ENCODE data around the gene JAZF1.
A peak's percentile ranks its signal among the peaks of the same experiment; 100 is the strongest.

Gene JAZF1

DNA sequence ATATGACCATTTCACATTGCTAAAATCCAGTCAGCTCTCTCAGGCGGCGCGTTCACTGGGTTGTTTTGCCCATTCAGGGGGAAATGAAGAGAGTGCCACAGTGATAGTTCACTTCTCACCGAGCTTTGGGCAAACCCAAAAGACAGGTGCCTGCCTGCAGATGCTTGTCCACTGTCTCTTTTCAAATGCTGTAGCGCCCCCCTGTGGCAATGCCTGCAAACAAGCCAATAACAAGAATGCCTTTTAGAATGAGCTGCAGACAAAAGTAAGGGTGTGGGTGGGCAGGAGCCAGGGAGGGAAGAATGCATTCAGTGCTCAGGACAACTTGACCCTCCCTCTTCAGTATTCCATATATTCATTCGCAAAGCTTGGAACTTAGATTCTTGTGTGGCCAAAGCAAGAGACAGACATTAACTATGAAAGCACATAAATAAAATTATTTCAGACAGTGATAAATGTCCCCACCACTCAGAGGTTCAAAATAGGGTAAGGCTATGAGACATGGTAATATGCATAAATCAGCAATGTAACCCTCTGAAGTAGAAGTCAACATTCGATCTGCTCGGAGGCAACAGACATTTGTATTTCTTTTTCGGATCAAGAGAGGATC, 86.9 kb downstream of the JAZF1 start:
- H3K4me1 Mint-ChIP-seq = peaks cover 20% of the 10 kb centered on the region
- H3K9me3 Mint-ChIP-seq = no peaks in the 10 kb centered on the region
- H3K36me3 Mint-ChIP-seq = no peaks in the 10 kb centered on the region
- H3K4me3 Mint-ChIP-seq = no peak overlapping the region
- no peak overlapping the region for H3K27ac Mint-ChIP-seq
- DNase-seq (ENCODE audit: low spot score in 2 of 2) = peak; percentile 56 to 87
- peak; percentile 56 for ATAC-seq

- ATAC-seq (no peak), DNase-seq (ENCODE audit: low spot score in 2 of 2) (no peak)
- Mint-ChIP-seq H3K4me3 (no peak overlapping the region), H3K27ac (no peak overlapping the region), H3K4me1 (peaks cover 25% of the 10 kb centered on the region), H3K36me3 (no peaks in the 10 kb centered on the region), H3K9me3 (no peaks in the 10 kb centered on the region)
Observed at GRCh38 chr7:28091190-28091589, 89.4 kb downstream of the JAZF1 start.

DNA sequence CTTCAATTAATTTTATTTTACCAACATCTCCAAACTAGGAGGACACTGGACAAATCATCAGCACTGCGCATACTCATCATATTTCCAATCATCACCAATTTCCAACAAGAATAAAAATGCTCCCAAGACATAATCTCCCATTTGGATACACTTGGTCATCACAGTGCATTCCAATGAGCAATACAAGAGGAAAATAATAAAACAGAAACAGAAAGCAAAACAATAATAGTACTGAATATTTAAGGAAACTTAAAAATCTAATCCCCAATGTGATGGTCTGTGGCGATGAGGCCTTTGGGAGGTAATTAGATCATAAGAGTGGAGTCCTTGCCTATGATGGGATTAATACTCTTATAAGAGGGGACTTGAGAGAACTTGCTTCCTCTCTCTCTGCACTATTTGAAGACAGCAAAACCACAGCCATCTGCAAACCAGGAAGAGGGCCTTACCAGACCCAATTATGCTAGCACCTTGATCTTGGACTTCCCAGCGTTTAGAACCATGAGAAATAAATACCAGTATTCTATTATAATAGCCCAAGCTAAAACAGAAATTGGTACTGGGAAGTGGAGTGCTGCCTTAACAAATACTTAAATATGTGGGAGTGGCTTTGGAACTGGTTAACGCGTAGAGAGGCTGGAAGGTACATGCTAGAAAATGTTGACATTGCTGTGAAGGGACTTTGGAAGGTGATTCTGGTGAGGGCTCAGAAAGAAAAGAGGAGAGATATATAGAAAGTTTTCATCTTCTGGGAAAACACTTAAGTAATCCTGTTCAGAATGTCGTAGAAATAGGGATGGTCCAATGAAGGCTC, 91.5 kb downstream of the JAZF1 start:
- no peaks in the 10 kb centered on the region for H3K36me3 Mint-ChIP-seq
- H3K4me3 Mint-ChIP-seq = no peak overlapping the region
- no peak for ATAC-seq
- H3K27ac Mint-ChIP-seq = peak overlapping the region; percentile 7
- no peaks in the 10 kb centered on the region for H3K9me3 Mint-ChIP-seq
- peaks cover 19% of the 10 kb centered on the region for H3K4me1 Mint-ChIP-seq
- no peak for DNase-seq (ENCODE audit: low spot score in 2 of 2)

DNA sequence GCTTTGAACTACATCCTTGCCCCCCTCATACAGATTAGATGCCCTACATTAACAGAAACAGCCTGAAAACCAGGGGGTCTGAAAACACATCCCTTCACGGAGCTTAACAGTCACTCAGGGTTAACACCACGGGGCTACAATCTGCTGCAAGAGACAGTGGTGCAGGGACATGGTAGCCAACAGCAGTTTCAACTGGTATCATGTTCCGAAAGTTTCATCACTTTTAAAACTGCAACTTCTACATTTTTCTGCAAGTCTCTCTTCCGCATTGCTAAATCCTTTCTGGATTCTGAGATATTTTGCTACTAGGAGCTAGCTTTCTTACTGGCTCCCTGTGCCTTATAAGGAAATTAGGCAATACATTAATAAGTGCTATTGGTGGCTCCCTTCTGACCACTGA, 92.6 kb downstream of the JAZF1 start:
- no peaks in the 10 kb centered on the region for H3K36me3 Mint-ChIP-seq

GRCh38 chr7:28086198-28086597, 94.4 kb downstream of the JAZF1 start:
- Mint-ChIP-seq H3K4me3 (no peak overlapping the region), H3K27ac (no peak overlapping the region), H3K36me3 (no peaks in the 10 kb centered on the region), H3K9me3 (no peaks in the 10 kb centered on the region), H3K4me1 (peaks cover 35% of the 10 kb centered on the region)
- ATAC-seq (no peak), DNase-seq (ENCODE audit: low spot score in 2 of 2) (no peak)

More for the DNA sequence above, 92.6 kb downstream of the JAZF1 start:
- H3K4me1 Mint-ChIP-seq = peaks cover 25% of the 10 kb centered on the region
- ATAC-seq (no peak), DNase-seq (ENCODE audit: low spot score in 2 of 2) (no peak)
- H3K27ac Mint-ChIP-seq = no peak overlapping the region
- H3K4me3 Mint-ChIP-seq = no peak overlapping the region
- no peaks in the 10 kb centered on the region for H3K9me3 Mint-ChIP-seq

DNA sequence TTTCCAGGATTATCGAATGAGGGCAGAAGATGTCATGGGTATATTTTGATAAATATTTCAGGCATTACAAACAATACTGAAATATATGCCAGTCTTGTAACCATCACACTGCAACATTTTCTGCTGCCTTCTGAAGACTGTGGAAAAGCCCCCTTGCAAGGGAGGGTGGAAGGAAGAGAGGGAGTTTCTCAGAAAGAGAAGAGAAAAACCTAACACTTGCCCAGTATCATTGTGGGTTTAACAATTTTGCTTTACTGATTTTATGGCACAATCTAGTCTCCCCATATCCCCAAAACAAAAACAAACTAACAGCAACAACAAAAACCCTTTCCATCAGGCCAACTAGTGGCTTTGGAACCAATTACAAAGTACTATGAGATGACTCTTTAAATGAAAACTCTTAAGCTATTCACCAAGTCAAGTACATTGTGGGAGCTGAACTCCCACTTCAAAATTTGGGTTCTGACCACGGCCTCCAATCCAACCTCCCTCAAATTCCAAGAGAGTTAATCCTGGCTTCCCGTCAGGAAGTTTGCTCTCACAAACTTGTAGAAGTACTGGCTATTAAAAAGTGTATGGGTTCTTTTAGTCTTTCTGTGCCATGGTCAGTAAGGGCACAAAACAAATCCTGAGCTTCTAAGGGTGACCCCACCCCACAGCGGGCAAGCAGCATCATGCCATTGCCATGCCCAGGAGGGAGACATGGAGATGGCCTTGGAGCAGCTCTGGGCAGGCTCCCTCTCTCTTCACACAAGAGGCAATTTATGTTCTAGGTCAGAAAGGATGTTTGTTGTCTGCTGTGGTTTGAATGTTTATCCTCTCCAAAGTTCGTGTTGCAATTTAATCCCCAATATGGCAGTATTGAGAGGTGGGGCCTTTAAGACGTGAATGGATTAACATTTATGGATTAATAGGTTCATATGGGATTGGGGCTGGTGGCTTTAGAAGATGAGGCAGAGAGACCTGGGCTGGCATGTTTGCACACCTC, 96.3 kb downstream of the JAZF1 start:
- peaks cover 41% of the 10 kb centered on the region for H3K4me1 Mint-ChIP-seq
- no peak overlapping the region for H3K4me3 Mint-ChIP-seq
- H3K9me3 Mint-ChIP-seq = no peaks in the 10 kb centered on the region
- no peak overlapping the region for H3K27ac Mint-ChIP-seq
- no peaks in the 10 kb centered on the region for H3K36me3 Mint-ChIP-seq
- ATAC-seq (no peak), DNase-seq (ENCODE audit: low spot score in 2 of 2) (no peak)

GRCh38 chr7:28083164-28083997, 97.2 kb downstream of the JAZF1 start:
- ATAC-seq (peak; percentile 36), DNase-seq (ENCODE audit: low spot score in 2 of 2) (no peak)
- H3K36me3 Mint-ChIP-seq = no peaks in the 10 kb centered on the region
- no peaks in the 10 kb centered on the region for H3K9me3 Mint-ChIP-seq
- no peak overlapping the region for H3K4me3 Mint-ChIP-seq
- H3K4me1 Mint-ChIP-seq = peaks cover 32% of the 10 kb centered on the region
- H3K27ac Mint-ChIP-seq = no peak overlapping the region

DNA sequence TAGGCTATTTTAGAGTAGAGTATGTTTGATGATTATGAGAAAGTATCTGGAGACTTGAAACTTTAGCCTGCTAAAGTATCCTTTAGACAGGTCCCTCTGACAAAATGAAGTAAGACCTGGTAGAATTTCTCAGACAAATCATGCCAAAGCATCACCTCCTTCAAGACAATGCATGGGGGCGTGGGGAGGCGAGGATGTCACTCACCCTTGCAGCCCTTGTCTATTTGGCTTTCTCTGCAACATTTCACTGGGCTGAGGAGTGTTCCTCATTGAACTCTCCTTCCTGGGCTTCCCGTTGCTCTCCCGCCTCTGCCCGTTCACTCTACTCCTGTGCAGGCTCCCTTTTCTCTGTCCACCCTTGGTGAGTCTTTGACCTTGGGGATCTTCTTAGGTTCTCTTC, 98.5 kb downstream of the JAZF1 start:
- Mint-ChIP-seq H3K9me3 (no peaks in the 10 kb centered on the region), H3K4me1 (peaks cover 30% of the 10 kb centered on the region), H3K36me3 (no peaks in the 10 kb centered on the region), H3K4me3 (no peak overlapping the region), H3K27ac (no peak overlapping the region)
- no peak for ATAC-seq
- no peak for DNase-seq (ENCODE audit: low spot score in 2 of 2)

GRCh38 chr7:28081016-28081415, 99.6 kb downstream of the JAZF1 start:
- peaks cover 30% of the 10 kb centered on the region for H3K4me1 Mint-ChIP-seq
- peak overlapping the region; percentile 61 for H3K27ac Mint-ChIP-seq

GRCh38 chr7:28078036-28078901, 102.3 kb downstream of the JAZF1 start:
- H3K36me3 Mint-ChIP-seq = no peaks in the 10 kb centered on the region
- H3K27ac Mint-ChIP-seq = no peak overlapping the region
- peak; percentile 69 for ATAC-seq
- no peaks in the 10 kb centered on the region for H3K9me3 Mint-ChIP-seq
- peaks cover 30% of the 10 kb centered on the region for H3K4me1 Mint-ChIP-seq
- DNase-seq (ENCODE audit: low spot score in 2 of 2) = peak; percentile 47 to 71
- no peak overlapping the region for H3K4me3 Mint-ChIP-seq

More at GRCh38 chr7:28081016-28081415, 99.6 kb downstream of the JAZF1 start:
- Mint-ChIP-seq H3K4me3 (no peak overlapping the region), H3K9me3 (no peaks in the 10 kb centered on the region), H3K36me3 (no peaks in the 10 kb centered on the region)
- ATAC-seq (no peak), DNase-seq (ENCODE audit: low spot score in 2 of 2) (no peak)

GRCh38 chr7:28077616-28078015, 103.0 kb downstream of the JAZF1 start:
- H3K36me3 Mint-ChIP-seq = no peaks in the 10 kb centered on the region
- H3K4me1 Mint-ChIP-seq = peaks cover 30% of the 10 kb centered on the region
- no peaks in the 10 kb centered on the region for H3K9me3 Mint-ChIP-seq
- H3K27ac Mint-ChIP-seq = no peak overlapping the region
- no peak overlapping the region for H3K4me3 Mint-ChIP-seq
- ATAC-seq = no peak
- DNase-seq (ENCODE audit: low spot score in 2 of 2) = no peak

DNA sequence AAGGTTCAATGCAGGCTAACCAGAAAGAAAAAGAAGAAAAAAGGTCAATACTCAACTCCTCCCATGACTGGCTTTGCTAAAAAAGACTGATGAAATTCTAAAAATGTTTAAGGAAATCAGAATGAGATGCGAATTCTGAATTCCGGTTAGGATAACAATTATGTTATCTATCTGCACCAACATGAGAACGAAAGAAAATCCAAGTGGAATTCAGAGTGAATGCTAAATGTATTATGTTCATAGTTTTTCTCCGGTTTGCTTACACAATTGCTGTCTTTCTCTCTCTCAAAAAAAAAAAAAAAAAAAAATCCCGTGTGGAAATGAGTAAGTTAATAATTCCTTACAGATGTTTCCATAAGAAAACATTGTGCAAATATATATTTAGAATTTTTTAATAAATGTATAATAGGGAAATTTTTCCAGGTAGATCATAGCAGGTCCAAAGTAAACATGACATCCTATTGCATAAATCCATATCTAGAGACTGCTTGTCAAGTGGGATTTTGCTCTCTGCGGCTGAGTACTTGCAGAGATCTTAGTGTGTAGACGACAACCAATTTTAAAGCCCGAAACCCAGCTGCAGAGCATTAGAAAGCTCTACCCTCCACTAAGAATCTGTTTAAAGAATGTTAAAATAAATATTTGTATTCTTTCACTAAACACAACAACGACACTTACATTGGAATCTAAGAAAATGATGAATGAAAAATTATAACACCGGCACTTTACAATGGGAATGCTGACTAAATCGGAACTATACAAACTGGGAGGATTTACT, 104.0 kb downstream of the JAZF1 start:
- Mint-ChIP-seq H3K4me1 (peaks cover 26% of the 10 kb centered on the region), H3K9me3 (no peaks in the 10 kb centered on the region), H3K36me3 (no peaks in the 10 kb centered on the region), H3K27ac (no peak overlapping the region), H3K4me3 (no peak overlapping the region)
- DNase-seq (ENCODE audit: low spot score in 2 of 2) = no peak
- no peak for ATAC-seq

GRCh38 chr7:28075674-28076358, 104.8 kb downstream of the JAZF1 start:
- no peak for ATAC-seq
- peaks cover 20% of the 10 kb centered on the region for H3K4me1 Mint-ChIP-seq
- no peaks in the 10 kb centered on the region for H3K36me3 Mint-ChIP-seq
- H3K4me3 Mint-ChIP-seq = no peak overlapping the region
- H3K9me3 Mint-ChIP-seq = no peaks in the 10 kb centered on the region
- DNase-seq (ENCODE audit: low spot score in 2 of 2) = no peak
- no peak overlapping the region for H3K27ac Mint-ChIP-seq
